Left lobe of liver (tissue), 2 donors: ENCODE data around the gene DEUP1. TPM values are rescaled to one million over a fixed set of nuclear protein-coding genes. Genes with fewer than 3 reads are reported as not detected.
"Not testable (repeated sequence)": the region's sequence is repeated elsewhere in the genome, so short reads cannot be mapped to it uniquely, and the experiment has no call there.

Experiments
- ATAC-seq: fragments of 200-7000 bp; cut with Tn5 transposase; one replicate; pipeline ENCODE4 v1.9.1; 2020; ENCODE audit warnings: mild to moderate bottlenecking, moderate library complexity
- DNase-seq: peaks from one replicate; pipeline ENCODE4 v3.0.0-alpha.2; 2020; ENCODE audit warnings: low spot score
- total RNA-seq: library from RNA; stranded (reverse); gene quantifications from one replicate; pipeline ENCODE4 v1.2.1, GENCODE V29; 2021
- donor health status: DM: no; HTN: no; CAD: no; lungs with moderate emphysema.
- donor health status: DM: no; HTN: yes; CAD: no.

Gene DEUP1
- total RNA-seq, 1 donor from 2014 or later: not detected

GRCh38 chr11:93350835-93351234 lies 20.3 kb downstream of the DEUP1 start:
- no peak for ATAC-seq

GRCh38 chr11:93359396-93359795 lies 28.9 kb downstream of the DEUP1 start:
- DNase-seq: no peak
- no peak for ATAC-seq

More at GRCh38 chr11:93350835-93351234, 20.3 kb downstream of the DEUP1 start:
- DNase-seq: no peak

- DNase-seq (no peak), ATAC-seq (no peak)
Measured at GRCh38 chr11:93361435-93361834, 30.9 kb downstream of the DEUP1 start.

GRCh38 chr11:93368022-93368421 lies 37.5 kb downstream of the DEUP1 start:
- DNase-seq: no peak
- no peak for ATAC-seq

- DNase-seq (no peak), ATAC-seq (no peak)
Measured at GRCh38 chr11:93370260-93370659, 39.7 kb downstream of the DEUP1 start.

GRCh38 chr11:93389737-93390136 lies 59.2 kb downstream of the DEUP1 start:
- ATAC-seq (no peak), DNase-seq (no peak)

GRCh38 chr11:93392867-93393266 lies 62.3 kb downstream of the DEUP1 start:
- ATAC-seq (no peak), DNase-seq (no peak)

- DNase-seq: no peak
- no peak for ATAC-seq
Measured at GRCh38 chr11:93393386-93393785, 62.8 kb downstream of the DEUP1 start.

GRCh38 chr11:93394488-93394887 lies 63.9 kb downstream of the DEUP1 start:
- no peak for ATAC-seq

GRCh38 chr11:93396316-93396715 lies 65.8 kb downstream of the DEUP1 start:
- ATAC-seq: no peak
- DNase-seq: no peak

More at GRCh38 chr11:93394488-93394887, 63.9 kb downstream of the DEUP1 start:
- no peak for DNase-seq

- ATAC-seq (no peak), DNase-seq (no peak)
Measured at GRCh38 chr11:93403930-93404329, 73.4 kb downstream of the DEUP1 start.

GRCh38 chr11:93407777-93408401 lies 77.3 kb downstream of the DEUP1 start:
- DNase-seq (no peak), ATAC-seq (no peak)

GRCh38 chr11:93410441-93410840 lies 79.9 kb downstream of the DEUP1 start:
- DNase-seq: no peak
- no peak for ATAC-seq

- no peak for ATAC-seq
- no peak for DNase-seq
Measured at GRCh38 chr11:93411705-93412104, 81.2 kb downstream of the DEUP1 start.

- ATAC-seq: no peak
- no peak for DNase-seq
Measured at GRCh38 chr11:93432247-93432646, 101.7 kb downstream of the DEUP1 start.

GRCh38 chr11:93443232-93443631 lies 112.7 kb downstream of the DEUP1 start:
- not testable (repeated sequence) for DNase-seq, ATAC-seq

- ATAC-seq (no peak), DNase-seq (no peak)
Measured at GRCh38 chr11:93444617-93445073, 114.1 kb downstream of the DEUP1 start.

GRCh38 chr11:93458286-93458685 lies 127.7 kb downstream of the DEUP1 start:
- DNase-seq: no peak
- ATAC-seq: no peak

- ATAC-seq: not testable (repeated sequence)
Measured at GRCh38 chr11:93463666-93464065, 133.1 kb downstream of the DEUP1 start.

GRCh38 chr11:93464927-93465540 lies 134.5 kb downstream of the DEUP1 start:
- DNase-seq: no peak
- no peak for ATAC-seq

More at GRCh38 chr11:93463666-93464065, 133.1 kb downstream of the DEUP1 start:
- DNase-seq: not testable (repeated sequence)

- DNase-seq (no peak), ATAC-seq (no peak)
Measured at GRCh38 chr11:93467054-93467453, 136.5 kb downstream of the DEUP1 start.

- DNase-seq (no peak), ATAC-seq (no peak)
Measured at GRCh38 chr11:93468290-93468689, 137.7 kb downstream of the DEUP1 start.

- DNase-seq (no peak), ATAC-seq (no peak)
Measured at GRCh38 chr11:93474123-93474522, 143.6 kb downstream of the DEUP1 start.
